SK-N-SH (cell line): ENCODE measurements around the gene NOTCH1.

Experiments used
- EZH2phosphoT487 ChIP-seq: fragments of 200-600 bp; sonication (generic); IDR thresholded peaks from 2 replicates; pipeline ENCODE4 v1.6.1; 2017; ENCODE audit warnings: low read depth, mixed run types, mild to moderate bottlenecking, antibody characterized with exemption, moderate library complexity, borderline replicate concordance
- FOXJ3 ChIP-seq: sonication (generic); formaldehyde crosslinking; IDR thresholded peaks from 2 replicates; pipeline ENCODE4 v1.5.1; 2020; ENCODE audit warnings: mild to moderate bottlenecking, missing genetic modification reagents
- GABPA ChIP-seq: IDR thresholded peaks from 2 replicates; pipeline ENCODE4 v1.4.0; 2012; ENCODE audit warnings: low read depth, mild to moderate bottlenecking
- RFX5 ChIP-seq: IDR thresholded peaks from 2 replicates; pipeline ENCODE4 v1.6.1; 2012; ENCODE audit warnings: mild to moderate bottlenecking, improper control_type of control experiment, low read length
- SIN3A ChIP-seq: IDR thresholded peaks from 2 replicates; pipeline ENCODE4 v1.6.1; 2012; ENCODE audit warnings: low read depth, mild to moderate bottlenecking, low read length, moderate library complexity, borderline replicate concordance
- TF ChIP-seq, protein P1 (sequence below): fragments of 200-600 bp; sonication (generic); IDR thresholded peaks from 2 replicates; pipeline ENCODE4 v1.6.1; 2017; ENCODE audit warnings: antibody characterized with exemption, mild to moderate bottlenecking, moderate library complexity

DNA sequence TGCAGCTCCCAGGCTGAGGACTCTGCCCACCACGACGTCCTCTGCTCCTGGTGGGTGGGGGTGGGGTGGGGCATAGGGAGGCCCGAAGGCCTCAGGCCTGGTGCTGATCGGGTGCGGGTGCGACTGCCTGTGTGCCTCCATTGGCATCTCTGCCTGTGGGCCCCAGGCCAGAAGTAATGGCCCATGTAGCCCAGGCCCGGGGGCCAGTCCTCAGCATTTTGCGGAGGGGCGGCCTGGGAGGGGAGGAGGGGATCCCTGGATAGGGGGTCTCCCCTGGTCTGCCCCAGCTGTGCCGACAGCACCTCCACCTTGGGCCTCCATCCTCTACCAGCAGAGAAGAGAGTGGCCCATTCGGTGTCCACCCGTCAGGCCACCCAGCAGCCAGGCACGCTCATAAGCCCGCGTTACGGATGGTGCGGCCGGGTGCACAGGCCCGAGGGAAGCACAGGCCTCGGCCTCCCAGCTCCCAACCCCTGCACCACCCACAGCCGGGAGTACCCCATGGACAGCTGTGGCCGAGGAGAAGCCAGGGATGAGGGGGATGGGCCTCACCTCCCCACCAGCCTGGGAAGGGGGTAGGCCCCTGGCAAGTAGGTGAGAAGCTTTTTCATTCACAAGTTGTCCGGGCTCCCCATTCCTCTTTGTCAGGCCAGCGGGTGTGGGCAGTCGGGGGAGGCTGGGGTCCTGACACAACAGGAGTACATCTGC, 1.8 kb upstream of the NOTCH1 start:
- TF ChIP-seq GABPA = no peak
- TF ChIP-seq, protein P1, sequence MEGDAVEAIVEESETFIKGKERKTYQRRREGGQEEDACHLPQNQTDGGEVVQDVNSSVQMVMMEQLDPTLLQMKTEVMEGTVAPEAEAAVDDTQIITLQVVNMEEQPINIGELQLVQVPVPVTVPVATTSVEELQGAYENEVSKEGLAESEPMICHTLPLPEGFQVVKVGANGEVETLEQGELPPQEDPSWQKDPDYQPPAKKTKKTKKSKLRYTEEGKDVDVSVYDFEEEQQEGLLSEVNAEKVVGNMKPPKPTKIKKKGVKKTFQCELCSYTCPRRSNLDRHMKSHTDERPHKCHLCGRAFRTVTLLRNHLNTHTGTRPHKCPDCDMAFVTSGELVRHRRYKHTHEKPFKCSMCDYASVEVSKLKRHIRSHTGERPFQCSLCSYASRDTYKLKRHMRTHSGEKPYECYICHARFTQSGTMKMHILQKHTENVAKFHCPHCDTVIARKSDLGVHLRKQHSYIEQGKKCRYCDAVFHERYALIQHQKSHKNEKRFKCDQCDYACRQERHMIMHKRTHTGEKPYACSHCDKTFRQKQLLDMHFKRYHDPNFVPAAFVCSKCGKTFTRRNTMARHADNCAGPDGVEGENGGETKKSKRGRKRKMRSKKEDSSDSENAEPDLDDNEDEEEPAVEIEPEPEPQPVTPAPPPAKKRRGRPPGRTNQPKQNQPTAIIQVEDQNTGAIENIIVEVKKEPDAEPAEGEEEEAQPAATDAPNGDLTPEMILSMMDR = no peak
- no peak for TF ChIP-seq RFX5
- no peak for TF ChIP-seq SIN3A
- TF ChIP-seq EZH2phosphoT487 = no peak
- TF ChIP-seq FOXJ3 (CRISPR knock-in tag) = no peak
